H1 (cell line): ENCODE data around the gene TEF. TPM values are rescaled to one million over a fixed set of nuclear protein-coding genes. Genes with fewer than 3 reads are reported as not detected.

Experiments used
- CTCF ChIA-PET: fragments of 300-600 bp; sonication (Branson Sonifier 250); formaldehyde crosslinking; loops from one replicate; lab custom pipeline; 2021; ENCODE audit not compliant: partially characterized antibody; lab: Charles Lee
- POLR2A ChIA-PET: fragments of 300-600 bp; sonication (Branson Sonifier 250); formaldehyde crosslinking; loops from one replicate; lab custom pipeline; 2021; ENCODE audit warnings: inconsistent platforms; ENCODE audit not compliant: partially characterized antibody; lab: Charles Lee
- DNase-seq, 2 experiments: peaks; one replicate each; pipeline versions ENCODE4 v3.0.0 to v3.0.0-alpha.2; 2010 to 2022; ENCODE audit warnings: low spot score in 2 of 2, low read depth in 1 of 2, mixed read lengths in 1 of 2
- FAIRE-seq: peaks from 2 replicates; lab custom pipeline; 2011; peaks lifted over from hg19 to GRCh38; lab: Jason Lieb, UNC
- H2AFZ ChIP-seq: 2 replicates; pipeline ENCODE4 v1.8.1; 2012; ENCODE audit warnings: low read length, inconsistent platforms
- H2AK5ac ChIP-seq: 2 replicates; pipeline ENCODE4 v1.6.1; 2013; ENCODE audit warnings: low read depth, low read length
- H2BK120ac ChIP-seq: replicated peaks from 2 replicates; pipeline ENCODE3; 2013; ENCODE audit warnings: low read depth, low read length, inconsistent platforms
- H2BK12ac ChIP-seq: 2 replicates; pipeline ENCODE4 v1.6.1; 2013; ENCODE audit warnings: low read depth, low read length
- H2BK15ac ChIP-seq: 2 replicates; pipeline ENCODE4 v1.6.1; 2013; ENCODE audit warnings: low read length
- H2BK20ac ChIP-seq: 2 replicates; pipeline ENCODE4 v1.6.1; 2013; ENCODE audit warnings: low read length
- H2BK5ac ChIP-seq: 2 replicates; pipeline ENCODE4 v1.6.1; 2013; ENCODE audit warnings: low read depth, low read length
- H3K14ac ChIP-seq: 2 replicates; pipeline ENCODE4 v1.6.1; 2013; ENCODE audit warnings: inconsistent platforms; ENCODE audit not compliant: insufficient read length
- H3K18ac ChIP-seq: 2 replicates; pipeline ENCODE4 v1.6.1; 2013; ENCODE audit warnings: low read length; ENCODE audit errors: extremely low read depth
- H3K23ac ChIP-seq: 2 replicates; pipeline ENCODE4 v1.6.1; 2013; ENCODE audit warnings: inconsistent platforms; ENCODE audit not compliant: insufficient read length
- H3K23me2 ChIP-seq: 2 replicates; pipeline ENCODE4 v1.6.1; 2013; ENCODE audit warnings: low read depth, low read length
- H3K27ac ChIP-seq: 2 replicates; pipeline ENCODE4 v1.6.1; 2011; ENCODE audit warnings: low read depth, low read length, inconsistent platforms
- H3K27me3 ChIP-seq, 4 experiments: replicated peaks in 1 of 4; 1 replicate in 1 of 4; 2 replicates in 3 of 4; pipeline versions ENCODE4 v1.6.1 to v1.8.1; 2011 to 2013; ENCODE audit warnings: low read length in 3 of 4, mild to moderate bottlenecking in 3 of 4, inconsistent platforms in 2 of 4, mixed read lengths in 2 of 4, moderate library complexity in 1 of 4; ENCODE audit not compliant: control insufficient read depth in 3 of 4, insufficient read depth in 3 of 4; ENCODE audit errors: extremely low read depth in 1 of 4
- H3K36me3 ChIP-seq, 4 experiments: 2 replicates each; pipeline versions ENCODE4 v1.6.1 to v1.8.1; 2011 to 2013; ENCODE audit warnings: mild to moderate bottlenecking in 4 of 4, low read length in 3 of 4, moderate library complexity in 2 of 4, control low read depth in 1 of 4, inconsistent platforms in 1 of 4; ENCODE audit not compliant: insufficient read depth in 4 of 4, control insufficient read depth in 2 of 4
- H3K4ac ChIP-seq: replicated peaks from 2 replicates; pipeline ENCODE3; 2013; ENCODE audit warnings: low read length, low read depth, mixed read lengths, inconsistent platforms; ENCODE audit not compliant: insufficient read length
- H3K4me1 ChIP-seq, 4 experiments: replicated peaks in 1 of 4; 1 replicate in 1 of 4; 2 replicates in 3 of 4; pipeline versions ENCODE4 v1.6.1 to v1.8.1; 2011 to 2013; ENCODE audit warnings: low read length in 3 of 4, inconsistent platforms in 2 of 4, mixed read lengths in 1 of 4; ENCODE audit not compliant: insufficient read depth in 4 of 4, control insufficient read depth in 3 of 4
- H3K4me2 ChIP-seq, 2 experiments: 2 replicates each; pipeline versions ENCODE4 v1.6.1 to v1.8.1; 2011 to 2013; ENCODE audit warnings: low read depth in 2 of 2, low read length in 2 of 2, control low read depth in 1 of 2, inconsistent platforms in 1 of 2, mild to moderate bottlenecking in 1 of 2; ENCODE audit not compliant: insufficient read depth in 1 of 2
- H3K4me3 ChIP-seq, 4 experiments: fragments of 200-600, 300-600 bp in 1 of 4; sonication (generic), shearing (Covaris generic), sonication (Bioruptor Twin) in 1 of 4; 2 replicates each; pipeline versions ENCODE4 v1.5.1 to v1.8.1; 2011 to 2016; ENCODE audit warnings: low read length in 4 of 4, low read depth in 3 of 4, control low read depth in 2 of 4, inconsistent platforms in 2 of 4, mild to moderate bottlenecking in 2 of 4, mixed read lengths in 1 of 4, moderate library complexity in 1 of 4; ENCODE audit not compliant: insufficient read depth in 2 of 4; ENCODE audit errors: extremely low read depth in 1 of 4
- H3K56ac ChIP-seq: replicated peaks from 2 replicates; pipeline ENCODE3; 2013; ENCODE audit warnings: low read depth, mild to moderate bottlenecking, mixed read lengths, low read length, inconsistent platforms; ENCODE audit not compliant: insufficient read length
- H3K79me1 ChIP-seq: 2 replicates; pipeline ENCODE4 v1.6.1; 2013; ENCODE audit warnings: low read depth, low read length, control low read depth
- H3K79me2 ChIP-seq, 2 experiments: 2 replicates each; pipeline versions ENCODE4 v1.6.1 to v1.8.1; 2012 to 2013; ENCODE audit warnings: low read length in 2 of 2, mild to moderate bottlenecking in 2 of 2, inconsistent platforms in 1 of 2; ENCODE audit not compliant: insufficient read depth in 2 of 2, control insufficient read depth in 1 of 2
- H3K9ac ChIP-seq, 4 experiments: replicated peaks in 1 of 4; 1 replicate in 1 of 4; 2 replicates in 3 of 4; pipeline versions ENCODE4 v1.6.1 to v1.8.1; 2011 to 2013; ENCODE audit warnings: low read depth in 3 of 4, low read length in 3 of 4, control low read depth in 2 of 4, mild to moderate bottlenecking in 2 of 4, moderate library complexity in 2 of 4, inconsistent platforms in 1 of 4; ENCODE audit errors: extremely low read depth in 1 of 4
- H3K9me3 ChIP-seq, 2 experiments: 2 replicates each; pipeline versions ENCODE4 v1.6.1 to v1.8.1; 2012 to 2013; ENCODE audit warnings: mild to moderate bottlenecking in 2 of 2, moderate library complexity in 2 of 2, control low read depth in 1 of 2, inconsistent platforms in 1 of 2, low read depth in 1 of 2, low read length in 1 of 2, mixed read lengths in 1 of 2; ENCODE audit not compliant: insufficient read depth in 2 of 2
- H4K20me1 ChIP-seq, 2 experiments: replicated peaks in 1 of 2; 2 replicates each; pipeline versions ENCODE3 to v1.8.1; 2011 to 2013; ENCODE audit warnings: inconsistent platforms in 2 of 2, low read length in 2 of 2, mild to moderate bottlenecking in 1 of 2; ENCODE audit not compliant: insufficient read depth in 2 of 2, control insufficient read depth in 1 of 2
- H4K5ac ChIP-seq: 2 replicates; pipeline ENCODE4 v1.6.1; 2013; ENCODE audit warnings: low read length, low read depth, mixed read lengths, inconsistent platforms; ENCODE audit not compliant: insufficient read length
- H4K8ac ChIP-seq: 2 replicates; pipeline ENCODE4 v1.8.0; 2013; ENCODE audit warnings: mild to moderate bottlenecking, moderate library complexity, low read length, inconsistent platforms; ENCODE audit not compliant: insufficient read depth; ENCODE audit errors: extremely low read depth
- H4K91ac ChIP-seq: replicated peaks from 2 replicates; pipeline ENCODE3; 2013; ENCODE audit warnings: low read length, mixed read lengths, inconsistent platforms; ENCODE audit not compliant: insufficient read length
- BRCA1 ChIP-seq: IDR thresholded peaks from 2 replicates; pipeline ENCODE4 v1.6.1; 2012; ENCODE audit warnings: low read depth, low read length, improper control_type of control experiment
- CTCF ChIP-seq, 3 experiments: IDR thresholded peaks; 1 replicate in 2 of 3; 2 replicates in 1 of 3; pipeline versions ENCODE4 v1.5.1 to v1.6.1; 2011; ENCODE audit warnings: low read length in 3 of 3, mild to moderate bottlenecking in 3 of 3, inconsistent platforms in 2 of 3, low read depth in 1 of 3, moderate library complexity in 1 of 3; ENCODE audit not compliant: insufficient read depth in 1 of 3; ENCODE audit errors: control extremely low read depth in 1 of 3
- EP300 ChIP-seq, 2 experiments: IDR thresholded peaks; 1 replicate in 1 of 2; 2 replicates in 1 of 2; pipeline ENCODE4 v1.6.1; 2011 to 2012; ENCODE audit warnings: low read depth in 2 of 2, low read length in 2 of 2, mild to moderate bottlenecking in 2 of 2, borderline replicate concordance in 1 of 2, inconsistent platforms in 1 of 2, moderate library complexity in 1 of 2
- HDAC2 ChIP-seq, 2 experiments: fragments of 300-600 bp in 1 of 2; sonication (generic) in 1 of 2; IDR thresholded peaks; 2 replicates each; pipeline ENCODE4 v1.6.1; 2011 to 2012; ENCODE audit warnings: low read depth in 2 of 2, low read length in 2 of 2, mild to moderate bottlenecking in 2 of 2, moderate library complexity in 2 of 2, borderline replicate concordance in 1 of 2, inconsistent platforms in 1 of 2
- JUN ChIP-seq: IDR thresholded peaks from 2 replicates; pipeline ENCODE4 v1.6.1; 2011; ENCODE audit warnings: low read depth, mild to moderate bottlenecking, improper control_type of control experiment, low read length
- NRF1 ChIP-seq: IDR thresholded peaks from 2 replicates; pipeline ENCODE4 v1.6.1; 2011; ENCODE audit warnings: mild to moderate bottlenecking, low read depth, low read length, improper control_type of control experiment
- POLR2AphosphoS5 ChIP-seq: IDR thresholded peaks from 2 replicates; pipeline ENCODE4 v1.6.1; 2011; ENCODE audit warnings: low read depth, low read length
- RBBP5 ChIP-seq: IDR thresholded peaks from 2 replicates; pipeline ENCODE4 v1.7.1; 2012; ENCODE audit warnings: low read depth, mild to moderate bottlenecking, inconsistent platforms, low read length, moderate library complexity, borderline replicate concordance
- SAP30 ChIP-seq: fragments of 300-600 bp; sonication (generic); IDR thresholded peaks from 2 replicates; pipeline ENCODE4 v1.7.1; 2012; ENCODE audit warnings: low read length, moderate library complexity, mild to moderate bottlenecking, inconsistent platforms; ENCODE audit not compliant: insufficient read depth, insufficient replicate concordance
- SIN3A ChIP-seq, 2 experiments: IDR thresholded peaks in 1 of 2; conservative IDR thresholded peaks in 1 of 2; 2 replicates each; pipeline ENCODE4 v1.6.1; 2011 to 2012; ENCODE audit warnings: low read length in 2 of 2, improper control_type of control experiment in 1 of 2, low read depth in 1 of 2, mild to moderate bottlenecking in 1 of 2
- SIRT6 ChIP-seq: IDR thresholded peaks from one replicate; pipeline ENCODE4 v1.7.1; 2012; ENCODE audit warnings: low read length, inconsistent platforms
- WGBS, 2 experiments: shearing (Covaris generic) in 1 of 2; methylation state at CpG; one replicate each; pipeline versions ENCODE4 v1.1.6 to v1.1.7; 2013 to 2015; ENCODE audit warnings: low lambda C conversion rate in 2 of 2, mixed read lengths in 2 of 2, inconsistent platforms in 1 of 2, low coverage in 1 of 2, missing lambda C conversion rate in 1 of 2; ENCODE audit not compliant: insufficient replicate concordance in 2 of 2, insufficient coverage in 1 of 2, insufficient read length in 1 of 2; ENCODE audit errors: extremely low coverage in 1 of 2, missing lambda C conversion rate in 1 of 2; 5-methylcytosine and 5-hydroxymethylcytosine counted together
- polyA plus RNA-seq, 7 experiments: library from polyadenylated mRNA; depleted of rRNA in 3 of 7; stranded (reverse) in 5 of 7; unstranded in 2 of 7; fragments of >200 nt in 5 of 7; fragments of 200-250 nt in 2 of 7; gene quantifications; 1 replicate in 5 of 7; 2 replicates in 1 of 7; 4 replicates in 1 of 7; pipeline versions ENCODE4 v1.2.1 to v1.2.3, GENCODE V29; 2011 to 2013; ENCODE audit warnings: missing spikeins in 2 of 7, mixed read lengths in 2 of 7
- total RNA-seq: library from RNA; stranded (reverse); fragmentation: NEBNext Ultra II Directional; extraction: Animal tissue kit (Norgen Biotek cat#: 25700); gene quantifications from 2 replicates; pipeline ENCODE4 v1.2.1, GENCODE V29; 2021

Gene TEF
- total and polyA plus RNA-seq, 2 of the 8 experiments (the other 6 are each of a cell fraction or from before 2014, with no cell fraction given): 7.4 to 9.0 TPM

- CTCF ChIA-PET: no interaction called here
- Histone ChIP-seq H3K4me2 (no peak overlapping the region), H3K9ac (no peak overlapping the region), H2BK12ac (no peak overlapping the region), H4K20me1 (peaks cover 0 to 3% of the 10 kb centered on the region in 2 experiments), H4K8ac (no peak overlapping the region), H3K23ac (no peak overlapping the region), H2AFZ (no peak overlapping the region), H3K79me2 (no peaks in the 10 kb centered on the region), H3K18ac (no peak overlapping the region), H3K14ac (no peak overlapping the region), H3K36me3 (peaks cover 13 to 66% (median 41%) of the 10 kb centered on the region in 4 experiments), H3K27ac (no peak overlapping the region), H3K9me3 (no peaks in the 10 kb centered on the region), H3K4ac (no peak overlapping the region), H2BK15ac (no peak overlapping the region), H2BK20ac (no peak overlapping the region), H3K4me3 (no peak overlapping the region), H3K4me1 (no peaks in the 10 kb centered on the region), H3K79me1 (no peaks in the 10 kb centered on the region), H2BK5ac (no peak overlapping the region), H3K27me3 (no peaks in the 10 kb centered on the region), H4K5ac (no peak overlapping the region), H3K56ac (no peak overlapping the region), H2BK120ac (no peak overlapping the region), H2AK5ac (no peak overlapping the region), H3K23me2 (no peaks in the 10 kb centered on the region), H4K91ac (no peak overlapping the region)
- DNase-seq (no peak), FAIRE-seq (no peak)
- POLR2A ChIA-PET: interaction anchor here (0.6 to 1.9 kb wide), 3 partner anchors 9 to 255 kb away, joined by 3 to 5 read pairs (median 3); no protein-coding TSS in a partner anchor
- 98% methylated on average over 5 of the region's 5 CpGs; no CpG with 5 or more reads in 1 of the 2 experiments for WGBS, 2 experiments
- TF ChIP-seq SAP30 (no peak), JUN (no peak), CTCF (IDR thresholded peaks at IDR 0.05; ENCODE audit: control extremely low read depth in 1 of 3, insufficient read depth in 1 of 3, low read depth in 1 of 3, low read length in 3 of 3) (no peak), NRF1 (no peak), HDAC2 (IDR thresholded peaks at IDR 0.05; ENCODE audit: borderline replicate concordance in 1 of 2, low read depth in 2 of 2, low read length in 2 of 2) (no peak), POLR2AphosphoS5 (no peak), EP300 (IDR thresholded peaks at IDR 0.05; ENCODE audit: borderline replicate concordance in 1 of 2, low read depth in 2 of 2, low read length in 2 of 2) (no peak), SIN3A (conservative IDR thresholded peaks at IDR 0.05 in 1 of 2, IDR thresholded peaks at IDR 0.05 in 1 of 2; ENCODE audit: low read depth in 1 of 2, low read length in 2 of 2) (no peak), RBBP5 (no peak), SIRT6 (no peak), BRCA1 (no peak)
These were observed 30.7 kb upstream of the TEF start for GRCh38 chr22:41351011-41351410.
